ENCODE measurements around the gene NTRK3.

NTRK3 gene

GRCh38 chr15:88152672-88153071 is 103.9 kb downstream of the NTRK3 start:
- TF ChIP-seq GATA3 (IDR thresholded peaks at IDR 0.05; ENCODE audit: low read depth, low read length) (peak; percentile 89), GATA2 (IDR thresholded peaks at IDR 0.05; ENCODE audit: low read depth, low read length) (peak; percentile 95)

- TF ChIP-seq GATA2 (IDR thresholded peaks at IDR 0.05; ENCODE audit: low read depth, low read length) (no peak), GATA3 (IDR thresholded peaks at IDR 0.05; ENCODE audit: low read depth, low read length) (no peak)
Measured at GRCh38 chr15:88147760-88148159, 108.8 kb downstream of the NTRK3 start.

- TF ChIP-seq GATA2 (IDR thresholded peaks at IDR 0.05; ENCODE audit: low read depth, low read length) (no peak), GATA3 (IDR thresholded peaks at IDR 0.05; ENCODE audit: low read depth, low read length) (no peak)
Measured at GRCh38 chr15:88144921-88145653, 111.5 kb downstream of the NTRK3 start.

- TF ChIP-seq GATA3 (IDR thresholded peaks at IDR 0.05; ENCODE audit: low read depth, low read length) (no peak), GATA2 (IDR thresholded peaks at IDR 0.05; ENCODE audit: low read depth, low read length) (no peak)
Measured at GRCh38 chr15:88142121-88142520, 114.4 kb downstream of the NTRK3 start.

- TF ChIP-seq GATA2 (IDR thresholded peaks at IDR 0.05; ENCODE audit: low read depth, low read length): no peak
- TF ChIP-seq GATA3 (IDR thresholded peaks at IDR 0.05; ENCODE audit: low read depth, low read length): no peak
Measured at GRCh38 chr15:88141269-88141889, 115.2 kb downstream of the NTRK3 start.

- TF ChIP-seq GATA3 (IDR thresholded peaks at IDR 0.05; ENCODE audit: low read depth, low read length) (no peak), GATA2 (IDR thresholded peaks at IDR 0.05; ENCODE audit: low read depth, low read length) (no peak)
Measured at GRCh38 chr15:88140398-88140797, 116.1 kb downstream of the NTRK3 start.

- no peak for TF ChIP-seq GATA2 (IDR thresholded peaks at IDR 0.05; ENCODE audit: low read depth, low read length)
- no peak for TF ChIP-seq GATA3 (IDR thresholded peaks at IDR 0.05; ENCODE audit: low read depth, low read length)
Measured at GRCh38 chr15:88139936-88140335, 116.6 kb downstream of the NTRK3 start.

- no peak for TF ChIP-seq GATA3 (IDR thresholded peaks at IDR 0.05; ENCODE audit: low read depth, low read length)
- no peak for TF ChIP-seq GATA2 (IDR thresholded peaks at IDR 0.05; ENCODE audit: low read depth, low read length)
Measured at GRCh38 chr15:88133795-88134194, 122.7 kb downstream of the NTRK3 start.

GRCh38 chr15:88132499-88132898 is 124.0 kb downstream of the NTRK3 start:
- TF ChIP-seq GATA3 (IDR thresholded peaks at IDR 0.05; ENCODE audit: low read depth, low read length) (no peak), GATA2 (IDR thresholded peaks at IDR 0.05; ENCODE audit: low read depth, low read length) (no peak)

GRCh38 chr15:88131937-88132336 is 124.6 kb downstream of the NTRK3 start:
- no peak for TF ChIP-seq GATA3 (IDR thresholded peaks at IDR 0.05; ENCODE audit: low read depth, low read length)
- TF ChIP-seq GATA2 (IDR thresholded peaks at IDR 0.05; ENCODE audit: low read depth, low read length): no peak

- TF ChIP-seq GATA3 (IDR thresholded peaks at IDR 0.05; ENCODE audit: low read depth, low read length) (no peak), GATA2 (IDR thresholded peaks at IDR 0.05; ENCODE audit: low read depth, low read length) (no peak)
Measured at GRCh38 chr15:88127432-88127790, 129.1 kb downstream of the NTRK3 start.

- TF ChIP-seq GATA3 (IDR thresholded peaks at IDR 0.05; ENCODE audit: low read depth, low read length) (no peak), GATA2 (IDR thresholded peaks at IDR 0.05; ENCODE audit: low read depth, low read length) (no peak)
Measured at GRCh38 chr15:88126695-88127431, 129.7 kb downstream of the NTRK3 start.

GRCh38 chr15:88125576-88125975 is 131.0 kb downstream of the NTRK3 start:
- TF ChIP-seq GATA2 (IDR thresholded peaks at IDR 0.05; ENCODE audit: low read depth, low read length): no peak
- no peak for TF ChIP-seq GATA3 (IDR thresholded peaks at IDR 0.05; ENCODE audit: low read depth, low read length)

GRCh38 chr15:88124199-88124598 is 132.3 kb downstream of the NTRK3 start:
- TF ChIP-seq GATA3 (IDR thresholded peaks at IDR 0.05; ENCODE audit: low read depth, low read length) (no peak), GATA2 (IDR thresholded peaks at IDR 0.05; ENCODE audit: low read depth, low read length) (no peak)

All from SH-SY5Y (cell line).